ENCODE data around the gene YTHDF2.

Gene YTHDF2

GRCh38 chr1:28803662-28804061, 66.9 kb downstream of the YTHDF2 start:
- no peak for DNase-seq

GRCh38 chr1:28804071-28804470, 67.3 kb downstream of the YTHDF2 start:
- DNase-seq, result no peak

GRCh38 chr1:28807046-28807445, 70.3 kb downstream of the YTHDF2 start:
- DNase-seq, result no peak

GRCh38 chr1:28807986-28808385, 71.2 kb downstream of the YTHDF2 start:
- no peak for DNase-seq

- no peak for DNase-seq
These were observed 74.6 kb downstream of the YTHDF2 start for GRCh38 chr1:28811369-28811765.

GRCh38 chr1:28811766-28812668, 75.3 kb downstream of the YTHDF2 start, which contains the start of gene OPRD1:
TSS of gene OPRD1 (plus strand) at chr1:28812170. CDS start at chr1:28812384, 214 bp downstream.
- DNase-seq, result no peak

- no peak for DNase-seq
These were observed 76.1 kb downstream of the YTHDF2 start for GRCh38 chr1:28812669-28813468.

GRCh38 chr1:28813931-28814465, 77.3 kb downstream of the YTHDF2 start:
- no peak for DNase-seq

- no peak for DNase-seq
These were observed 78.9 kb downstream of the YTHDF2 start for GRCh38 chr1:28815533-28816185.

- no peak for DNase-seq
These were observed 80.4 kb downstream of the YTHDF2 start for GRCh38 chr1:28817133-28817532.

GRCh38 chr1:28819020-28819419, 82.3 kb downstream of the YTHDF2 start:
- no peak for DNase-seq

All from cortex of kidney (tissue), 1 donor.